ENCODE measurements around the gene DCXR. TPM values are rescaled to one million over a fixed set of nuclear protein-coding genes. Genes with fewer than 3 reads are reported as not detected.

The DCXR gene
- total RNA-seq, 1 experiment from 2014 or later: 306 TPM

DNA sequence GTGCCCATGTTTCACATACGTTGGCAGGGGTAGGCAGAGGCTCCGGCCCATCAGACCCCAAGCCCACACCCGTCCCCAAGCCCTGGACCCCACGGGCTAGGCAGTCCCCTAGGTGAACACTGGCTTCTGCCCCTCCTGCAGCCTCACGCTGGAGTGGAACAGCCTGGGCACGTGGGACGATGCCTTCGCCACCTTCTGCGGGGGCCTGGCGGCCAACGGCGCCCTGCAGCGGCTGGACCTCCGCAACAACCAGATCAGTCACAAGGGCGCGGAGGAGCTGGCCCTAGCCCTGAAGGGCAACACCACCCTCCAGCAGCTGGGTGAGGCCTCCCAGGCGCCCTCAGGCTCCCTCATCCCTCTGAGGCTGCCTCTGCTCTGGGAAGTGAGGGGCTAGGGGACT is 12.6 kb downstream of the DCXR start (continued):
- TF ChIP-seq, protein P1, sequence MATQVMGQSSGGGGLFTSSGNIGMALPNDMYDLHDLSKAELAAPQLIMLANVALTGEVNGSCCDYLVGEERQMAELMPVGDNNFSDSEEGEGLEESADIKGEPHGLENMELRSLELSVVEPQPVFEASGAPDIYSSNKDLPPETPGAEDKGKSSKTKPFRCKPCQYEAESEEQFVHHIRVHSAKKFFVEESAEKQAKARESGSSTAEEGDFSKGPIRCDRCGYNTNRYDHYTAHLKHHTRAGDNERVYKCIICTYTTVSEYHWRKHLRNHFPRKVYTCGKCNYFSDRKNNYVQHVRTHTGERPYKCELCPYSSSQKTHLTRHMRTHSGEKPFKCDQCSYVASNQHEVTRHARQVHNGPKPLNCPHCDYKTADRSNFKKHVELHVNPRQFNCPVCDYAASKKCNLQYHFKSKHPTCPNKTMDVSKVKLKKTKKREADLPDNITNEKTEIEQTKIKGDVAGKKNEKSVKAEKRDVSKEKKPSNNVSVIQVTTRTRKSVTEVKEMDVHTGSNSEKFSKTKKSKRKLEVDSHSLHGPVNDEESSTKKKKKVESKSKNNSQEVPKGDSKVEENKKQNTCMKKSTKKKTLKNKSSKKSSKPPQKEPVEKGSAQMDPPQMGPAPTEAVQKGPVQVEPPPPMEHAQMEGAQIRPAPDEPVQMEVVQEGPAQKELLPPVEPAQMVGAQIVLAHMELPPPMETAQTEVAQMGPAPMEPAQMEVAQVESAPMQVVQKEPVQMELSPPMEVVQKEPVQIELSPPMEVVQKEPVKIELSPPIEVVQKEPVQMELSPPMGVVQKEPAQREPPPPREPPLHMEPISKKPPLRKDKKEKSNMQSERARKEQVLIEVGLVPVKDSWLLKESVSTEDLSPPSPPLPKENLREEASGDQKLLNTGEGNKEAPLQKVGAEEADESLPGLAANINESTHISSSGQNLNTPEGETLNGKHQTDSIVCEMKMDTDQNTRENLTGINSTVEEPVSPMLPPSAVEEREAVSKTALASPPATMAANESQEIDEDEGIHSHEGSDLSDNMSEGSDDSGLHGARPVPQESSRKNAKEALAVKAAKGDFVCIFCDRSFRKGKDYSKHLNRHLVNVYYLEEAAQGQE (IDR thresholded peaks at IDR 0.05; ENCODE audit: low read depth): no peak
- TF ChIP-seq RAD21 (IDR thresholded peaks at IDR 0.05; ENCODE audit: low read depth): no peak

DNA sequence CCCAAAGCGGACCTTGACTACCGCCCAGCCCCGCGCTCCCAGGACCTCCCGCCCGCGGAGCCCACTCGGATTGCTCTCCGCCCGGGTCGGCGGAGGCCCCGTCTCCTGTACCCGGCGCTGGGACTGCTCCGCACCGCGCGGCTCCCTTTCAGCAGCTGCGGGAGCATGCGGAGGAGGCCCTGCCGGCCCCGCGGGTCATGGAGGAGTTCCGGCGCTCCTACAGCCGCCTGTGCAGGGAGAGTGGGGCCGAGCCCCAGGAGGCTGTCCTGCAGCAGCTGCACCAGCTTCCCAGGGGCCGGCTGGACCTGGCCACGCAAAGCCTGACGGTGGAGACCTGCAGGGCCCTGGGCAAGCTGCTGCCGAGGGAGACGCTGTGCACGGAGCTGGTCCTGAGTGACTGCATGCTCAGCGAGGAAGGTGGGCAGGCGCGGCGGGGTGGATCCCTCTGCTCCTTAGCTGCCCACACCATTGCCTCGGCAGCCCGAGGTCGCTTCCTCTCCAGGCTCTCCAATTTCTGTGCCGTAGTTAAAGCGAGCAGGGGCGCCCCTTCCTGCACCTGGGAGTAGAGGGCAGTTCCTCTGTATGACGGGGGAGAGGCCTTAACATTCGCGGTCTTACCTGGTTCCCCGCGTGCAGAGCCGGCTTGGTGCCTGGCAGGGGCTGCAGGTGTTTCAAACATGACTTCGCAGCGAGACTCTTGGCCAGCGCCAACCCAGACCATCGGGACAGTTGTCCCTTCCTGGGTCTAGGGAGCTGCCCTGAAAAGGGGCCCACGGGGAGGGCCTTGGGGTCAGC is 13.9 kb downstream of the DCXR start:
- DNase-seq (ENCODE audit: low read depth, low spot score): no peak
- no TSS peak for BruUV-seq (replicated peaks)
- peak overlapping the region; percentile 90 for H3K9ac ChIP-seq (ENCODE audit: low read length)

More for the DNA sequence above, 13.9 kb downstream of the DCXR start:
- Histone ChIP-seq H3K9me3 (ENCODE audit: control insufficient read depth in 1 of 2, insufficient read depth in 1 of 2, low read depth in 1 of 2, low read length in 2 of 2) (no peaks in the 10 kb centered on the region), H3K36me3 (ENCODE audit: control insufficient read depth in 1 of 2, insufficient read depth in 2 of 2, low read length in 2 of 2) (peaks cover 0 to 3% of the 10 kb centered on the region in 2 experiments; a peak in 1 of 4 replicates), H3K4me3 (replicated peaks in 1 of 2; ENCODE audit: low read depth in 1 of 2, low read length in 2 of 2) (peak overlapping the region; percentile 89 to 97), H2AFZ (ENCODE audit: low read depth, low read length, poor library complexity, severe bottlenecking) (no peak overlapping the region), H3K27ac (ENCODE audit: low read depth, low read length) (peak overlapping the region; percentile 87), H3K79me2 (ENCODE audit: insufficient read depth, low read length) (peaks cover 46% of the 10 kb centered on the region), H3K9me2 (ENCODE audit: insufficient read depth) (no peaks in the 10 kb centered on the region), H4K20me1 (ENCODE audit: insufficient read depth) (peaks cover 4% of the 10 kb centered on the region; the same call in 1 of the 2 replicates), H3K4me2 (ENCODE audit: low read length) (peak overlapping the region; percentile 99), H3K4me1 (ENCODE audit: control insufficient read depth in 1 of 2, insufficient read depth in 2 of 2, low read length in 2 of 2) (peaks cover 25 to 42% of the 10 kb centered on the region in 2 experiments), H3K27me3 (ENCODE audit: insufficient read depth, low read length) (no peaks in the 10 kb centered on the region)
- intact Hi-C loops (cut with micrococcal nuclease): loop anchor here (1.0 to 5.0 kb wide), 3 partner anchors 8 to 729 kb away; partner anchors contain the start of genes PCYT2, RAC3 and TBCD
- ATAC-seq: peak; percentile 2
- RAD21 ChIA-PET (ENCODE audit: low non-redundant PET in 1 of 2, low total read pairs in 2 of 2, uncharacterized antibody in 2 of 2, unreplicated experiment in 2 of 2): interaction anchor here (0.5 to 5.3 kb wide), 8 partner anchors 14 to 131 kb away, joined by 3 to 50 read pairs (median 8); partner anchors contain the start of genes NOTUM (in 2 of the 2) and DCXR (in 1 of the 2)
- no peak for TF ChIP-seq SRF (IDR thresholded peaks at IDR 0.05; ENCODE audit: low read depth)
- peak; percentile 86; the same call in 1 of the 2 replicates for TF ChIP-seq ZFX (IDR thresholded peaks at IDR 0.05)
- CTCF ChIA-PET: interaction anchor here (0.6 to 5.3 kb wide), 13 partner anchors 7 to 289 kb away, joined by 3 to 151 read pairs (median 7); partner anchors contain the start of genes ARHGDIA, DCXR, NOTUM and PCYT2
- POLR2A ChIA-PET: interaction anchor here (0.6 to 1.9 kb wide), 14 partner anchors 8 to 358 kb away, joined by 3 to 6 read pairs (median 4); partner anchors contain the start of genes DCXR, MAFG and RAC3
